ENCODE data around the gene ARHGAP19.
"Not testable (repeated sequence)": the region's sequence is repeated elsewhere in the genome, so short reads cannot be mapped to it uniquely, and the experiment has no call there.

ARHGAP19 gene

GRCh38 chr10:97279121-97279815, 13.2 kb downstream of the ARHGAP19 start:
- no peak for DNase-seq (ENCODE audit: low read depth)

GRCh38 chr10:97278491-97278989, 13.9 kb downstream of the ARHGAP19 start:
- no peak for DNase-seq (ENCODE audit: low read depth)

GRCh38 chr10:97277551-97277950, 14.9 kb downstream of the ARHGAP19 start:
- DNase-seq (ENCODE audit: low read depth), result no peak

- no peak for DNase-seq (ENCODE audit: low read depth)
These were observed 17.6 kb downstream of the ARHGAP19 start for GRCh38 chr10:97274828-97275227.

- DNase-seq (ENCODE audit: low read depth), result no peak
These were observed 18.7 kb downstream of the ARHGAP19 start for GRCh38 chr10:97273700-97274099.

GRCh38 chr10:97270523-97271154, 21.8 kb downstream of the ARHGAP19 start:
- no peak for DNase-seq (ENCODE audit: low read depth)

GRCh38 chr10:97267671-97268070, 24.8 kb downstream of the ARHGAP19 start:
- DNase-seq (ENCODE audit: low read depth), result no peak

GRCh38 chr10:97265095-97265494, 27.3 kb downstream of the ARHGAP19 start:
- DNase-seq (ENCODE audit: low read depth), result not testable (repeated sequence)

- no peak for DNase-seq (ENCODE audit: low read depth)
These were observed 28.5 kb downstream of the ARHGAP19 start for GRCh38 chr10:97263971-97264370.

GRCh38 chr10:97261656-97262055, 30.8 kb downstream of the ARHGAP19 start:
- DNase-seq (ENCODE audit: low read depth), result no peak

GRCh38 chr10:97261183-97261582, 31.3 kb downstream of the ARHGAP19 start:
- DNase-seq (ENCODE audit: low read depth), result no peak

- no peak for DNase-seq (ENCODE audit: low read depth)
These were observed 33.3 kb downstream of the ARHGAP19 start for GRCh38 chr10:97259119-97259518.

GRCh38 chr10:97256356-97256755, 36.1 kb downstream of the ARHGAP19 start:
- no peak for DNase-seq (ENCODE audit: low read depth)

GRCh38 chr10:97255512-97256293, 36.7 kb downstream of the ARHGAP19 start:
- no peak for DNase-seq (ENCODE audit: low read depth)

- no peak for DNase-seq (ENCODE audit: low read depth)
These were observed 37.7 kb downstream of the ARHGAP19 start for GRCh38 chr10:97254694-97255093.

- no peak for DNase-seq (ENCODE audit: low read depth)
These were observed 41.5 kb downstream of the ARHGAP19 start for GRCh38 chr10:97250952-97251351.

- no peak for DNase-seq (ENCODE audit: low read depth)
These were observed 48.6 kb downstream of the ARHGAP19 start for GRCh38 chr10:97243836-97244235.

- DNase-seq (ENCODE audit: low read depth), result no peak
These were observed 53.6 kb downstream of the ARHGAP19 start for GRCh38 chr10:97238855-97239254.

- DNase-seq (ENCODE audit: low read depth), result no peak
These were observed 57.1 kb downstream of the ARHGAP19 start for GRCh38 chr10:97235353-97235752.

- DNase-seq (ENCODE audit: low read depth), result no peak
These were observed 58.0 kb downstream of the ARHGAP19 start for GRCh38 chr10:97234400-97234799.

- no peak for DNase-seq (ENCODE audit: low read depth)
These were observed 62.3 kb downstream of the ARHGAP19 start for GRCh38 chr10:97230146-97230545.

GRCh38 chr10:97229322-97230015, 63.0 kb downstream of the ARHGAP19 start:
- DNase-seq (ENCODE audit: low read depth), result no peak
